ENCODE measurements around the gene LHFPL4.
"Not testable (repeated sequence)": the region's sequence is repeated elsewhere in the genome, so short reads cannot be mapped to it uniquely, and the experiment has no call there.

LHFPL4 gene

GRCh38 chr3:9536212-9536611 lies 17.4 kb downstream of the LHFPL4 start:
- no peak for DNase-seq (ENCODE audit: low read depth)

GRCh38 chr3:9534429-9534828 lies 19.2 kb downstream of the LHFPL4 start:
- no peak for DNase-seq (ENCODE audit: low read depth)

GRCh38 chr3:9525078-9525477 lies 28.5 kb downstream of the LHFPL4 start:
- no peak for DNase-seq (ENCODE audit: low read depth)

GRCh38 chr3:9514956-9515355 lies 38.7 kb downstream of the LHFPL4 start:
- no peak for DNase-seq (ENCODE audit: low read depth)

- no peak for DNase-seq (ENCODE audit: low read depth)
These were observed 39.3 kb downstream of the LHFPL4 start for GRCh38 chr3:9514306-9514705.

GRCh38 chr3:9512456-9513045 lies 41.1 kb downstream of the LHFPL4 start:
- DNase-seq (ENCODE audit: low read depth), result no peak

- DNase-seq (ENCODE audit: low read depth), result no peak
These were observed 44.8 kb downstream of the LHFPL4 start for GRCh38 chr3:9508781-9509180.

GRCh38 chr3:9507586-9508578 lies 45.7 kb downstream of the LHFPL4 start:
- DNase-seq (ENCODE audit: low read depth), result no peak

GRCh38 chr3:9503283-9503682 lies 50.3 kb downstream of the LHFPL4 start:
- peak; percentile 17 for DNase-seq (ENCODE audit: low read depth)

GRCh38 chr3:9501226-9501625 lies 52.4 kb downstream of the LHFPL4 start:
- no peak for DNase-seq (ENCODE audit: low read depth)

- DNase-seq (ENCODE audit: low read depth), result no peak
These were observed 53.2 kb downstream of the LHFPL4 start for GRCh38 chr3:9500108-9501050.

- no peak for DNase-seq (ENCODE audit: low read depth)
These were observed 54.0 kb downstream of the LHFPL4 start for GRCh38 chr3:9499455-9500107.

- no peak for DNase-seq (ENCODE audit: low read depth)
These were observed 54.8 kb downstream of the LHFPL4 start for GRCh38 chr3:9498781-9499180.

- no peak for DNase-seq (ENCODE audit: low read depth)
These were observed 55.6 kb downstream of the LHFPL4 start for GRCh38 chr3:9497821-9498565.

GRCh38 chr3:9496893-9497292 lies 56.7 kb downstream of the LHFPL4 start:
- no peak for DNase-seq (ENCODE audit: low read depth)

- DNase-seq (ENCODE audit: low read depth), result not testable (repeated sequence)
These were observed 59.6 kb downstream of the LHFPL4 start for GRCh38 chr3:9494036-9494435.

- DNase-seq (ENCODE audit: low read depth), result no peak
These were observed 62.1 kb downstream of the LHFPL4 start for GRCh38 chr3:9491506-9491905.

GRCh38 chr3:9485248-9485647 lies 68.4 kb downstream of the LHFPL4 start:
- no peak for DNase-seq (ENCODE audit: low read depth)

- no peak for DNase-seq (ENCODE audit: low read depth)
These were observed 73.4 kb downstream of the LHFPL4 start for GRCh38 chr3:9480265-9480664.

GRCh38 chr3:9476935-9477334 lies 76.7 kb downstream of the LHFPL4 start:
- DNase-seq (ENCODE audit: low read depth), result no peak

- DNase-seq (ENCODE audit: low read depth), result no peak
These were observed 79.1 kb downstream of the LHFPL4 start for GRCh38 chr3:9474482-9474881.

Data from T-helper 22 cell (primary cell).